Fibroblast of lung (primary cell): ENCODE measurements around the gene PACS2. TPM values are rescaled to one million over a fixed set of nuclear protein-coding genes. Genes with fewer than 3 reads are reported as not detected.

Source experiments
- DNase-seq, 2 donors: peaks; one replicate each; pipeline versions ENCODE4 v3.0.0 to v3.0.0-alpha.2; 2010; ENCODE audit warnings: low read depth in 2 of 2
- H2AFZ ChIP-seq: 2 replicates; pipeline ENCODE4 v1.5.1; 2012; ENCODE audit warnings: low read length, control low read depth, inconsistent platforms
- H3K27ac ChIP-seq: 2 replicates; pipeline ENCODE4 v1.5.1; 2011; ENCODE audit warnings: low read length, control low read depth; ENCODE audit not compliant: insufficient read depth
- H3K27me3 ChIP-seq: 2 replicates; pipeline ENCODE4 v1.5.1; 2011; ENCODE audit warnings: mild to moderate bottlenecking, low read length; ENCODE audit not compliant: control insufficient read depth, insufficient read depth
- H3K36me3 ChIP-seq: 2 replicates; pipeline ENCODE4 v1.5.1; 2011; ENCODE audit warnings: low read length; ENCODE audit not compliant: control insufficient read depth, insufficient read depth
- H3K4me1 ChIP-seq: 2 replicates; pipeline ENCODE4 v1.5.1; 2011; ENCODE audit warnings: low read length; ENCODE audit not compliant: control insufficient read depth, insufficient read depth; ENCODE audit errors: extremely low read depth
- H3K4me2 ChIP-seq: 2 replicates; pipeline ENCODE4 v1.5.1; 2011; ENCODE audit warnings: low read length, control low read depth; ENCODE audit not compliant: insufficient read depth; ENCODE audit errors: extremely low read depth
- H3K4me3 ChIP-seq, 4 experiments: fragments of 200-600 bp in 1 of 4; sonication (generic) in 1 of 4; replicated peaks in 1 of 4; 2 replicates each; pipeline ENCODE4 v1.5.1; 2011 to 2016; ENCODE audit warnings: low read length in 4 of 4, low read depth in 3 of 4, mild to moderate bottlenecking in 3 of 4, control low read depth in 2 of 4, inconsistent platforms in 1 of 4, mixed read lengths in 1 of 4; ENCODE audit not compliant: insufficient read depth in 1 of 4; ENCODE audit errors: control extremely low read depth in 1 of 4
- H3K79me2 ChIP-seq: 2 replicates; pipeline ENCODE4 v1.5.1; 2012; ENCODE audit warnings: mild to moderate bottlenecking, low read length, inconsistent platforms; ENCODE audit not compliant: control insufficient read depth, insufficient read depth
- H3K9ac ChIP-seq: 2 replicates; pipeline ENCODE4 v1.5.1; 2011; ENCODE audit warnings: mild to moderate bottlenecking, low read length, control low read depth; ENCODE audit not compliant: insufficient read depth
- H3K9me3 ChIP-seq: 2 replicates; pipeline ENCODE4 v1.5.1; 2012; ENCODE audit warnings: low read depth, low read length; ENCODE audit not compliant: control insufficient read depth, insufficient read depth
- H4K20me1 ChIP-seq: 2 replicates; pipeline ENCODE4 v1.5.1; 2011; ENCODE audit warnings: low read length; ENCODE audit not compliant: control insufficient read depth, insufficient read depth; ENCODE audit errors: extremely low read depth
- EZH2 ChIP-seq: IDR thresholded peaks from 2 replicates; pipeline ENCODE4 v1.5.1; 2012; ENCODE audit warnings: low read length, control low read depth, mild to moderate bottlenecking; ENCODE audit errors: missing control alignments
- polyA plus RNA-seq, 2 donors: library from polyadenylated mRNA; depleted of rRNA in 1 of 2; stranded (reverse) in 1 of 2; unstranded in 1 of 2; fragments of >200 nt; gene quantifications; 2 replicates each; pipeline ENCODE4 v1.2.1, GENCODE V29; 2011 to 2012; ENCODE audit warnings: missing spikeins in 1 of 2
- total RNA-seq: library from RNA; depleted of rRNA; stranded (reverse); fragments of >200 nt; gene quantifications from 2 replicates; pipeline ENCODE4 v1.2.1, GENCODE V29; 2014
- TF ChIP-seq, protein P1 (sequence below), 2 donors: IDR thresholded peaks in 1 of 2; conservative IDR thresholded peaks in 1 of 2; 1 replicate in 1 of 2; 2 replicates in 1 of 2; pipeline ENCODE4 v1.5.1; 2011 to 2012; ENCODE audit warnings: low read length in 2 of 2, control low read depth in 1 of 2, inconsistent platforms in 1 of 2, low read depth in 1 of 2, mild to moderate bottlenecking in 1 of 2

Gene PACS2
- total and polyA plus RNA-seq, 2 donors (not counting 1 experiment from before 2014, with no cell fraction given), result 20.3 to 52.5 TPM

DNA sequence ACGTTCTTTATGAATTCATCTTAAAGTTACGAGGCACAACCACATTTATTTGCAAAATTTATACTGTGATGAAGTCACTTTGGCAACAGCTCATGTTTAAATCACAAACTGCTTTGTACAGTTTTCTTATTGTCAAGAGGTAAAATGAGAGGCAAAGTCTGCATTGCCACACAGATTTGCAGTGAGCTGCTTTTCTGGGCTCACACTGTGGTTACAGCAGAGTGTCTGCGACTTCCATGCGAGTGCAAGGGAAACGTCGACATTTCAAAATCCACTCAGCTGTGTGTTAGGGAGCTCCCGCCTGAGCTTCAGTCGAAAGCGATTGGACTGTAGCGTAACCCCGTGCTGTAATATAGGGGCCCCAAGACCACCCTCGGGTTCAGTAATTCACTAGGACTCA is 118.1 kb downstream of the PACS2 start:
- Histone ChIP-seq H3K9me3 (no peaks in the 10 kb centered on the region), H3K36me3 (peaks cover 4% of the 10 kb centered on the region), H4K20me1 (no peaks in the 10 kb centered on the region), H3K79me2 (peaks cover 68% of the 10 kb centered on the region), H3K27ac (no peak overlapping the region), H3K4me2 (no peak overlapping the region), H2AFZ (no peak overlapping the region), H3K4me3 (no peak overlapping the region), H3K27me3 (no peaks in the 10 kb centered on the region), H3K9ac (no peak overlapping the region), H3K4me1 (no peaks in the 10 kb centered on the region)
- DNase-seq, result no peak
- TF ChIP-seq, protein P1, sequence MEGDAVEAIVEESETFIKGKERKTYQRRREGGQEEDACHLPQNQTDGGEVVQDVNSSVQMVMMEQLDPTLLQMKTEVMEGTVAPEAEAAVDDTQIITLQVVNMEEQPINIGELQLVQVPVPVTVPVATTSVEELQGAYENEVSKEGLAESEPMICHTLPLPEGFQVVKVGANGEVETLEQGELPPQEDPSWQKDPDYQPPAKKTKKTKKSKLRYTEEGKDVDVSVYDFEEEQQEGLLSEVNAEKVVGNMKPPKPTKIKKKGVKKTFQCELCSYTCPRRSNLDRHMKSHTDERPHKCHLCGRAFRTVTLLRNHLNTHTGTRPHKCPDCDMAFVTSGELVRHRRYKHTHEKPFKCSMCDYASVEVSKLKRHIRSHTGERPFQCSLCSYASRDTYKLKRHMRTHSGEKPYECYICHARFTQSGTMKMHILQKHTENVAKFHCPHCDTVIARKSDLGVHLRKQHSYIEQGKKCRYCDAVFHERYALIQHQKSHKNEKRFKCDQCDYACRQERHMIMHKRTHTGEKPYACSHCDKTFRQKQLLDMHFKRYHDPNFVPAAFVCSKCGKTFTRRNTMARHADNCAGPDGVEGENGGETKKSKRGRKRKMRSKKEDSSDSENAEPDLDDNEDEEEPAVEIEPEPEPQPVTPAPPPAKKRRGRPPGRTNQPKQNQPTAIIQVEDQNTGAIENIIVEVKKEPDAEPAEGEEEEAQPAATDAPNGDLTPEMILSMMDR (conservative IDR thresholded peaks at IDR 0.05 in 1 of 2, IDR thresholded peaks at IDR 0.05 in 1 of 2; ENCODE audit: low read depth in 1 of 2, low read length in 2 of 2), result no peak
- TF ChIP-seq EZH2, result no peak

GRCh38 chr14:105433161-105433605 is 118.6 kb downstream of the PACS2 start:
- no peak for TF ChIP-seq EZH2
- TF ChIP-seq, protein P1 (conservative IDR thresholded peaks at IDR 0.05 in 1 of 2, IDR thresholded peaks at IDR 0.05 in 1 of 2; ENCODE audit: low read depth in 1 of 2, low read length in 2 of 2), result no peak
- Histone ChIP-seq H3K9me3 (no peaks in the 10 kb centered on the region), H3K36me3 (peaks cover 4% of the 10 kb centered on the region), H3K4me1 (no peaks in the 10 kb centered on the region), H2AFZ (no peak overlapping the region), H3K4me2 (no peak overlapping the region), H3K9ac (no peak overlapping the region), H3K27ac (no peak overlapping the region), H3K27me3 (no peaks in the 10 kb centered on the region), H3K79me2 (peaks cover 69% of the 10 kb centered on the region), H3K4me3 (no peak overlapping the region), H4K20me1 (no peaks in the 10 kb centered on the region)
- no peak for DNase-seq

- no peaks in the 10 kb centered on the region for H3K9me3 ChIP-seq
- peaks cover 67% of the 10 kb centered on the region for H3K79me2 ChIP-seq
- H3K36me3 ChIP-seq, result peaks cover 6% of the 10 kb centered on the region
- no peak overlapping the region for H3K4me3 ChIP-seq
- no peak overlapping the region for H3K27ac ChIP-seq
- H2AFZ ChIP-seq, result no peak overlapping the region
- no peaks in the 10 kb centered on the region for H3K27me3 ChIP-seq
- DNase-seq, result no peak
- no peak overlapping the region for H3K9ac ChIP-seq
- no peak overlapping the region for H3K4me2 ChIP-seq
- no peaks in the 10 kb centered on the region for H4K20me1 ChIP-seq
- TF ChIP-seq, protein P1 (conservative IDR thresholded peaks at IDR 0.05 in 1 of 2, IDR thresholded peaks at IDR 0.05 in 1 of 2; ENCODE audit: low read depth in 1 of 2, low read length in 2 of 2), result no peak
- TF ChIP-seq EZH2, result no peak
- H3K4me1 ChIP-seq, result no peaks in the 10 kb centered on the region
Observed at GRCh38 chr14:105436402-105436801, 121.9 kb downstream of the PACS2 start.
